GM10266 (cell line): ENCODE results near the gene MAN2A1.

Experiments used
- DNase-seq: peaks from one replicate; pipeline ENCODE4 v3.0.0; 2012; ENCODE audit errors: extremely low spot score
- CTCF ChIP-seq: IDR thresholded peaks from 2 replicates; pipeline ENCODE4 v1.5.1; 2012; ENCODE audit warnings: mild to moderate bottlenecking, low read depth; ENCODE audit not compliant: control insufficient read depth, insufficient read depth; ENCODE audit errors: missing control alignments

The MAN2A1 gene

GRCh38 chr5:109762821-109763220, 73.1 kb downstream of the MAN2A1 start:
- no peak for DNase-seq

DNA sequence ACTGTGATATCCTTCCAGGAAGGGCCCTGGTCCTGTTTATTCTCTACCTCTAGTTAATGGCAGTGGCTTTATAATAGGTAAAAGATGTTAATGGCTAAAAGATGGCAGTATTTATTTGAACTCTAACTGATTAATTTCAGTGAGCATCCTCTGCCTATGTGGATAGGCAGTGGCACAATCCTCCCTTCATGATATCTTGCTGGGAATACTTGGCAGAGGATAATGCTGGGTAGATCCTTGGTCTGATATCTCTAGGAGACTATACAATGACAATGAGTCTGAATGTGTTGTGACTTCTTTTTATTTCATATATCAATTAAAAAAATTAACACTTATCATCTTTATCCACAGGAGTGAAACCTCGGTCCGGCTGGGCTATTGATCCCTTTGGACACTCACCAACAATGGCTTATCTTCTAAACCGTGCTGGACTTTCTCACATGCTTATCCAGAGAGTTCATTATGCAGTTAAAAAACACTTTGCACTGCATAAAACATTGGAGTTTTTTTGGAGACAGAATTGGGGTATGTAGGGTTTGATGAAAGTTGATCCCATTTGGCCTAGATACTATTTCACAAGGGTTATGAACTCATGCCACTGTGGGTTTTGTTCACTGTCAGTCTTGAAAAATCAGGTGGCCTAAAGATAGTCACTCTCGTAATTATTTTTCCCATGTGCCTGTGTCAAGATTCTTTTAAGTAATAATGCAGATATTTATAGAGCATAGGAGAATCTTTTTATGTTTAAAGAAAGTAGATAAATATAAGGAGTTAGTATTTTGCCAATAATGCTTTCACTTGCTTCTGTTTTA, 77.7 kb downstream of the MAN2A1 start:
- TF ChIP-seq CTCF = no peak
- DNase-seq = no peak

More at GRCh38 chr5:109762821-109763220, 73.1 kb downstream of the MAN2A1 start:
- TF ChIP-seq CTCF = no peak

- no peak for DNase-seq
- TF ChIP-seq CTCF = no peak
Measured at GRCh38 chr5:109767997-109768396, 78.3 kb downstream of the MAN2A1 start.

DNA sequence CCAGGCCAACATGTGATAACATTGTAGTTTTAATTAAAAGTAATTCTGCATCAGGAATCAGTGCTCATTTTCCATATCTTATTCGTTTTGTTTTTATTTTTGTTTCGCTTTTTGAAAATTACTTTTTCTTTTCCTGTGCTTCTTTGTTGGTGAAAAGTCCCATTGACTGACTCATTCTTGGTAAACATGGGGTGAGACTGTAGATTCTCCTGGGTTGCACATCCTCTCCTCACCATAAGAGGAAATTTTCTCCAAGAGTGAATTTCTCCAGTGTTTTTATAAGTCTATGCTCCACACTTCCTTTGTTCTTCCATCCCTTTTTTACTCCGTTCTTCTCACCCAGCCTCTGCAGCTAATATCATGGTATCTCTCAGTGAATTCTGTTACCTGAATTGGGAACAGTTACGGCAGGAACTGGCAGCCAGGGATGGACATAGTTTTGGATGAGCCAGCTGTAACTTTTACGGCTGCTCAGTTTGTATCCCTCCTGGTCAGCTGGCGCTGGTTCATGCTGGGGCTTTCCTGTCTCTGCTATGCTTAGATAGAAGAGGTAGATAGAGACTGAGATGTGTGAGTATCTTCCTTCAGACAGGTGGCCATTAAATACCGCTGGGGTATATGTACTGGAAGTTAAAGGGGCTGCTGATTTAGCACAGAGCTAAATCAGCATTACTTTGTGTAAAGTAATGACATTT, 80.0 kb downstream of the MAN2A1 start:
- TF ChIP-seq CTCF = no peak
- no peak for DNase-seq

GRCh38 chr5:109775130-109775529, 85.4 kb downstream of the MAN2A1 start:
- DNase-seq = no peak

DNA sequence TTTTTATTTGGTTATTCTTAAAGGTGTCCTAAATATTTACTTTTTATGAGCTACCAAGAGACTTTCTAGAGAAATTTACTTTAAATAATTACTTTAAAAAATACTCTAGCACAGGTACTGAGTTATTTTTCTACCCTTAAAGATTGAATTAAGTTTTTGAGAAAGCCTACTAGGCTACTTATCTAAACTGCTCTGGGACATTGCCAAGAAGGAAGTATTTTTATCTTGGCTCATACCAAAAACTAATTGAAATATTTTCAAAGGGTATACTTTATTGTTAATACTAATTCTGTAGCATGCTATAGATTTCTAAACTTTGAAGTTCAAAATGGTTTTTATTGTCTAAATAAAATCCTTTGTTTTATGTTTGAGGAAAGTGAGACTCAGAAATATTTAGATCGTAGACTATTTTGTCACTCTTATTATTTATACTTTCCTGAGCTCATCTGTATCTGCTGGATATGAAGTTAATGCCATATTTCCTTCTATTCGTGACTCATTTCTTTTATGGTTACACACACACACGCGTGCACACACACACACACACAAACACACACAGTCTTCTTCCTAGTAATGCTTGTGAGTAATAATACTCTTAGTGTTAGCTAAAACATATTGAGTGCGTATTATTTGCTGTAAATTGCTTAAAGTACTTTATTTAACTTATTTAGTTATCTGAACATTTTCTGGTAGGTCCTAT, 89.5 kb downstream of the MAN2A1 start:
- DNase-seq = no peak
- TF ChIP-seq CTCF = no peak

More at GRCh38 chr5:109775130-109775529, 85.4 kb downstream of the MAN2A1 start:
- no peak for TF ChIP-seq CTCF
